HG03565 (cell line): ENCODE measurements around the gene TROAP.
"Not testable (repeated sequence)": the region's sequence is repeated elsewhere in the genome, so short reads cannot be mapped to it uniquely, and the experiment has no call there.

Experiments
- ATAC-seq: cut with Tn5 transposase; IDR thresholded peaks from one replicate; pipeline ENCODE4 v1.9.1; 2021; ENCODE audit warnings: mild to moderate bottlenecking, moderate library complexity; ENCODE audit not compliant: unreplicated experiment

The TROAP gene

DNA sequence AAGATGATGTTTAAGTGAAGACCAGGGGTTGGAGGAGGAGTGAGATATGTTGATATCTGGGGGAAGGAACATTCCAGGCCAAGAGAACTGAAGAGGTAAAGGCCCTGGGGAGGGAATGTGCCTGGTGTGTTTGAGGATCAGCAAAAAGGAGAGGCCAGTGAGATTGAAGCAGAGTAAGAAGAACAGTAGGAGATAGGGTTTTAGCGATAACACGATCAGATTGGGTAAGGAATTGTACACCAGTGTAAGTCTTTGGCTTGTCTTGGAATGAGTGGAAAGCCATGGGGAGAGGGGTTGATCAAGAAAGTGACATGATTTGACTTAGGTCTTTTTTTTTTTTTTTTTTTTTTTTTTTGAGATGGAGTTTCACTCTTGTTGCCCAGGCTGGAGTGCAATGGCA lies 4.8 kb downstream of the TROAP start:
- ATAC-seq = no peak

DNA sequence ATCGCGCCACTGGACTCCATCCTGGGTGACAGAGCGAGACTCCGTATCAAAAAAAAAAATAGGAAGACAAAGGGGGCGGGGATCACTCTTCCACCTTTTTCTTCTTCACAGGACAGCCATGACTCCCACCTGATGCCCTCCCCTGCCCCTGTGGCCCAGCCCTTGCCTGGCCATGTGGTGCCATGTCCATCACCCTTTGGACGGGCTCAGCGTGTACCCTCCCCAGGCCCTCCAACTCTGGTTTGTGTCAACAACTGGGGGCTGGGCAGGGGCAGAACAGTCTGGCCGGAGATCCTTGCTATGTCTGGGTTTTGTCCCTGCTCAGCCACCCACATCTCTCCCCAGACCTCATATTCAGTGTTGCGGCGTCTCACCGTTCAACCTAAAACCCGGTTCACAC lies 5.8 kb downstream of the TROAP start:
- ATAC-seq = no peak

DNA sequence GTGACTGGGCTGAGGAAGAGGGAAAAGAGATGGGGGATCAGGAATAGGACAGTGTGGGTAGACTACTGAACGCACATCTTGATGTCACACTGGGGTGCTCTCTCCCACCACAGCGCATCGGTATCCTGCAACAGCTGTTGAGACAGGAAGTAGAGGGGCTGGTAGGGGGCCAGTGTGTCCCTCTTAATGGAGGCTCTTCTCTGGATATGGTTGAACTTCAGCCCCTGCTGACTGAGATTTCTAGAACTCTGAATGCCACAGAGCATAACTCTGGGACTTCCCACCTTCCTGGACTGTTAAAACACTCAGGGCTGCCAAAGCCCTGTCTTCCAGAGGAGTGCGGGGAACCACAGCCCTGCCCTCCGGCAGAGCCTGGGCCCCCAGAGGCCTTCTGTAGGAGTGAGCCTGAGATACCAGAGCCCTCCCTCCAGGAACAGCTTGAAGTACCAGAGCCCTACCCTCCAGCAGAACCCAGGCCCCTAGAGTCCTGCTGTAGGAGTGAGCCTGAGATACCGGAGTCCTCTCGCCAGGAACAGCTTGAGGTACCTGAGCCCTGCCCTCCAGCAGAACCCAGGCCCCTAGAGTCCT lies 7.1 kb downstream of the TROAP start:
- ATAC-seq = no peak

DNA sequence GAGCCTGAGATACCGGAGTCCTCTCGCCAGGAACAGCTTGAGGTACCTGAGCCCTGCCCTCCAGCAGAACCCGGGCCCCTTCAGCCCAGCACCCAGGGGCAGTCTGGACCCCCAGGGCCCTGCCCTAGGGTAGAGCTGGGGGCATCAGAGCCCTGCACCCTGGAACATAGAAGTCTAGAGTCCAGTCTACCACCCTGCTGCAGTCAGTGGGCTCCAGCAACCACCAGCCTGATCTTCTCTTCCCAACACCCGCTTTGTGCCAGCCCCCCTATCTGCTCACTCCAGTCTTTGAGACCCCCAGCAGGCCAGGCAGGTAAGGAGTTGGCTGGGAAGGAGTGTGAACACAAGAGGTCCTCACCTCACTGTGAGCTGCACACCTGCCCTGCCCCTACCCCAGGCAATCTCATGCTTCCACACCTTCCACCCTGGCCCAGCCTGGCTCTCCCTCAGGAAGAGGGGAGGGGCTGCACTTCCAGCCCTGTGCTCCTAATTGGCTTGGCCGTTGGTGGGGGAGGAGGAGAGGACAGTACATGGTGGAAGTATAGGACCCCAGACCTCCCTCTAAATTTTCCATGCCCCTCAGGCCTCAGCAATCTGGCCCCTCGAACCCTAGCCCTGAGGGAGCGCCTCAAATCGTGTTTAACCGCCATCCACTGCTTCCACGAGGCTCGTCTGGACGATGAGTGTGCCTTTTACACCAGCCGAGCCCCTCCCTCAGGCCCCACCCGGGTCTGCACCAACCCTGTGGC lies 7.8 kb downstream of the TROAP start:
- ATAC-seq = no peak

DNA sequence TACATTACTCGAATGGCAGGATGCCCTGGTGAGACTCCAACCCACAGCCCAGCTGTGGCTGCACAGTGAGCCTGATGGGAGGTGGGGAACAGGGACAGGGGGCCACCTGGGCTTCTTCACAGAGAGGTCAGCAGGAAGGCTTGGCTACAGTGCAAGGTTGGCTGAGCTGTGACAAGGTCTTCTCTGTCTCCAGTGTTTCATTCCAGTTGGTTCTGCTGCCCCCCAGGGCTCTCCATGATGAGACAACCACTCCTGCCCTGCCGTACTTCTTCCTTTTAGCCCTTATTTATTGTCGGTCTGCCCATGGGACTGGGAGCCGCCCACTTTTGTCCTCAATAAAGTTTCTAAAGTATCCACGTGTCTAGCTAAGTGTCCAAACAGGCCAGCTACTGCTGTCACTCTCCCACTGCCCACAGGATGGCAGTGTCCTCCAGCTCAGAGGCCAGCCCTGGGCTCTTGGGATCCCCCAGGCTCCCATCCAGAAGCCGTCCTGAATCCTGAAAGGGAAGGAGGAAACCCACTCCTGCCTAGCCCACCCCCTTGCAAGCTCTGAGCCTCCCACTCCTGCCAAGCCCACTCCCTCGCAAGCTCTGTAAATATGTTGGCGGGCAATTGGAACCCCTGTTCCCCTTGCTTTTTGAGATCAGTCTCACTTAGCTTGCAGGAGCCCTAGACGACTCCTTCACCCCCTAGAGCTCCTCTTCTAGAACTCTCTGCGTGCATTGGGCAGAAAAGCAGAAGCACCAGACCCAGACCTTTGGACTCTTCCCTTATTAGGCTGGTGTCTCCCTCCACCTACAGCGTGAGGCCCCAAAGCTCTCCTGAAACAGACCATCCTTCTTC lies 8.5 kb downstream of the TROAP start:
- no peak for ATAC-seq

DNA sequence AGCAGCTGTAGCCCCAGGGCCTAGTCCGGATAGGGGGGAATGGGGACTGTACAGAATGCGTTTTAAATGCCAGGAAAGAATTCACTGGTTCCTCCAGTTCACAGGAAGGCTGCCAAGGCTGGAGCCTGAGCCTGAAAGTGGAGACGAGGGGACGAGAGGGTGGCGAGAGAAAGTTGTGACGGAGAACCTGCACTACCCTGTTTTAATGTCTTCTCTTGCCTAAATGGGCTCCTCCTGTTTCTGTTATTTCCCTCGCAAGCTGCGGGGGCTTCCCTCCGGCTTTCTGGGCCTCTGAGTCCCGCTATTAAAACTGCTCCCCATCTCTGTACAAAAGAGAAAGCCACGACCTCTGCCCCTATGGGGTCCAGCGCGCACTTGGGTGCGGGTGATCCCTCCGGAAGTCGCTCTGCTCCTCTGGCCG lies 9.4 kb downstream of the TROAP start:
- no peak for ATAC-seq

DNA sequence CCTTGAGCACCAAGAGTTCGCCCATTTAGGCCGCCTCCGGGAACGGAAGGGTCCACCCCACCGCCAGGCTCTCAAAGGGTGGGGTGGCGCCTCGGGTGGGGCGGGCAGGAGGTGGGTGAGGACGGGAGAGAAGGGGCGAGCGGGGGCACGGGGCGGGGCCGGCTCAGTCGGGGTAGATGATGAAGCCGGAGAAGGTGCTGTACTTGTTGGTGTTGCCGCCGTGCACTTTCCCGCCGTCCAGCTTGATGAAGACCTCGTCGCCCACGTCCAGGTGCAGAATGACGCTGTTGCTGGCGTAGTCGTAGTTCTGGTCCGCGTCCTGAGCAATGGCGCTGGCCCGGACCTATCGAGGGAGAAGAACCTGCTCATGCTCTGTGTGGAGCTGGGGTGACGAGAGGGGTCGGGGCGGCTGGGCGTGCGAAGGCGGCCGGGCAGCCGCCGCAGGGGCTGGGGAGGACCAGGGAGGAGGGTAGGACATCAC lies 9.9 kb downstream of the TROAP start:
- no peak for ATAC-seq

DNA sequence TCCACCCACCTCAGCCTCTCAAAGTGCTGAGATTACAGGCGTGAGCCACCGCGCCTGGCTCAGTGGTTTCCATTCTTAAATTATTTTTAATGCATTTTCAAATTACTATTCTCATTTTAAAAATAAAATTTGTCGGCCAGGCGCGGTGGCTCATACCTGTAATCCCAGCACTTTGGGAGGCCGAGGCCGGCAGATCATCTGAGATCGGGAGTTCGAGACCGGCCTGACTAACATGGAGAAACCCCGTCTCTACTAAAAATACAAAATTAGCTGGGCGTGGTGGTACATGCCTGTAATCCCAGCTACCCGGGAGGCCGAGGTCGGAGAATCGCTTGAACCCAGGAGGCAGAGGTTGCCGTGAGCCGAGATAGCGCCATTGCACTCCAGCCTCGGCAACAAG lies 10.7 kb downstream of the TROAP start:
- not testable (repeated sequence) for ATAC-seq

DNA sequence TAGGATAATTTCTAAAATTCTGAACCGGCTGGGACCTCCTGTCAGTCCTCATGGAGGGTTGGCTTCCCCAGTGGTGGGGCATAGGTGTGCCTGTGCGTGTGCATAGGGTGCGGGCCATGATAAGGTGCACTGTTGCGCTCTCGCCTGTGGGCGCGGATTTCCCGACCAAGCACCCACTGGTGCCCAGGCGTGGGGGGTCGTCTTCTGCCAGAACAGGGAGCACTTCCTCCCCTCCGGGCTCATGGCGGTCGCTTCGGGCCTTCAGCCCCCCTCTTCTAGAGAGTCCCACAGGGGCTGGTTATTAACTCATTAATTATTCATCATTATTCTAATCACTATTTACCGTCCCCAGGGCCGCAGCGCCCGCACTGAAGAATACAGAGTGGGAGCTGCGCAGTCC lies 11.2 kb downstream of the TROAP start:
- ATAC-seq = no peak

DNA sequence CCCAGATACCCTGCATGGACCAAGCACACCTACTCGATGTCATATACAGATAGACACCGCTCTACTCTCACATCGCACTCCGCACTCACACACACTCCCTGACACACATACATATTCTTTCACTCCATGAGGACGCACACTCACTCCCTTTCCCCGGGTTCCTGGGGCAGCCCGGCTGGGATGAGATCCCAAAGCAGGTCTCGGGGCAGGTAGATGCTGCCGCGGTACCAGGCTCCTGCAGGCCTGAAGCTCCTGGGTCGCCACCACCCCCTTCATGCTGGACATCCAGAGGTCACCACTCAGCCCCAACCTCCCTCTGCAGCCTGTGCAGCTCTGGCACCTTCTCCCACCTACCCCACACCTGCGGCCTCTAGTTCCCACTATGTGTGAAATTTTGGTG lies 11.6 kb downstream of the TROAP start:
- no peak for ATAC-seq

DNA sequence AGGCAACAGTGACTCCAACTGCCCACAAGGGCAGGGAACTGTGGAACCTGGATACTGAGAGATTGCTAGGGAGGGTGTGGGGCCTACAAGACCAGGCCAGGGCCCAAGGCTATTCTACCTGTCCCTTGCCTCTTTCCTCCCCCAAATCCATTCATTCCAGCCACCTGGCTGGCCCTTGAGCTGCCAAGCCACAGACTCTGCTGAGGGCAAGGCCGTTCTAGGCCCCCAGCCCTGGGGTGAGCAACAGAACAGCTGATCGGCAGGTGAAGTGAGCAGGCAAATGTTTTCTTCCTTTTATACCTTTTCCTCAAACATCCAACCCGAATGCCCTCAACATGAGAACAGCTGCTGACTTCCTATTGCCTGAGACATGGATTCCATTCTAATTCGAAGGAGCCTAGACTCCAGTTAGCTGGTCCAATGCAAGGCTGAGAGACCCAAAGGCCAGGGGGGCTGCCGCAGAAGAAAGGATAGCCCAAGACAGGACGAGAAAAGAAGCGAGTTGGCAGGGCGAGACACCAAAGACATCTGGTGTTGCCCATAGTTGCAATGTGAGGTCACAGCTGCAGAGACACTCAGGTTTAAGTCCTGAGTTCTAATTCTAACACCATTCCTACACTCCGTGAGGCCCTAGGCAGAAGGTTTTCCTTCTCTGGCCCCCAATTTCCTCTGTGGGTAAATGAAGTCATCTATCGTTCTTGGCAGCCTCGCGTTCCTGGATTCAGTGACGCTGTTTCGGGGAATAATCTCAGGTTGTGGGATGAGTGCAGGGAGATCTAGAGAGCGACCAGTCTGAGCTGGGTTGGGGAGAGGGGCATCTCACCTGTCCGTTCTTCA lies 12.3 kb downstream of the TROAP start:
- ATAC-seq = no peak

DNA sequence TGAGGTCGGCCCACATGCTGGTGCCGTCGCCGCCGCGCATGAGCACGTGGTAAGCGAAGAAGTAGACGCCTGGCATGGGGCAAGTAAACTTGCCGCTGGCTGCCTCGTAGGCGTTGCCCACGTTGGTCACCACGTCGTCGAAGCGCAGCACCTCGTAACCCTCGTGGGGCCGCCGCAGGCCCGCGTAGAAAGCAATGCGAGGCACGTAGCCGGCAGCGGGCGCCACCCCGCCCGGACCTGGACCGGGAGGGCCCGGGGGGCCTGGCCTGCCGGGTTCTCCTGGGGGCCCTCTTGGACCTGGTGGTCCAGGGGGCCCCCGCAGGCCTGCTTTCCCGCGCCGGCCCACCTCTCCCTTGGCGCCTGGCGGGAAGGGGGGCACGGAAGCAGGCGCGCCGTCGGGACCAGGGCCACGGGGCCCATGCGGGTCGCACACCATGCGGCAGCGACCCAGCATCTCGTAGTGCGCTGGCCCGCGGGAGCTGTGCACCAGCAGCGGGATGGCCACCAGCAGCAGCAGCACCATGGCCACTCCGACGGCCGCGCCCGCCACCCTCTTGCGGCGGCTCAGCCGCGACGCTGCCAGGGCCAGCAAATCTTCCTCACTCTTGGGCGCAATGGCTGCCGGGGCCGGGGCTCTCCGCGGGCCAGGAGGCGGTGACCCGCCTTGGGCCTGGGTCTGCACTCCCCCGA lies 13.0 kb downstream of the TROAP start:
- ATAC-seq = no peak

DNA sequence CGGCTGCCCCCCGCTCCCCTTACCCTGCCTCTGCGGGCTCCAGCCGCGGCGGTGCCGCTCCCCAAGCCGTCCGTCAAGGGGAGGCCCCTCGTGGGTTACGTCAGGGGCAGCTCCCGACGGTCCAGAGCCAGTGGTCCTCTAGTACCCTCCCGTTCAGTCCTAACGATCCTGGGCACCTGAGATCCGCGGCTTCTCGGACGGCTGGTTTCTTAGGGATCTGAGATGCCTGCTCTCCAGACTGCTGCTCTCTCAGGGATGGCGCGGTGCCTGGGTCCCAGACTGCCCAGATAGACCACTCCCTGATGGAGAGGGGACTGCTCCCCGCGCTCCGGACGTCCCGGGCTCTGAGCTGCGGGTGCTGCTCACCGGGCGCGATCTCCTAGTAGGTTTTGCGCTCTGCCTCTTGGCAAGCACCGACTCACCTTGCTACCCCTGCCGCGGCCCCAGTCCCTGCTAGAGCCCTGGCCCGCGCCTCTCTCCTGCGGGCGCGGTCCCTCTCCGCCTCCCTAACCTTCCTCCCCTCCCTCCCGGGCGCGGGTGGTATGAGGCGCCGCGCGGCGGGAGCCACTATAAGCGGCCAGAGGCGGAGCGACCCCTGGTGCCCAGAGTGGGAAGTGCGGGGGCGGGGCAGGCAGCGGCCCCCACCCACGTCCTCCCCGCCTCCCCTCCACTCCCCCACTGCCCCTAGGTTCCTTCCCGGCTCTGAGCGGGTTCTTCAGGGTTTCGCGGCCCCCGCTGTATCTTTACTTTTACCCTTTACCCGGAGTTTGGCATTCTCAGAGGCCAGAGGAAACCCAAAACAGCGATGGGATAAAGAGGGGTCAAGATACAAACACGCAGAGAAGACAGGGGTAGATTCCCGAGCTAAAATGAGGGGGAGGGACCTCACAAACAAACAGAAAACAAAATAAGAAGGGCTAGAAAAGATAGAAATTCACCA lies 13.9 kb downstream of the TROAP start, which contains the start of gene C1QL4:
C1QL4 (minus strand) TSS at position 544 of the 940 bp plus-strand sequence. CDS start 711 bp downstream, outside the sequence.
- peak; percentile 51 for ATAC-seq

DNA sequence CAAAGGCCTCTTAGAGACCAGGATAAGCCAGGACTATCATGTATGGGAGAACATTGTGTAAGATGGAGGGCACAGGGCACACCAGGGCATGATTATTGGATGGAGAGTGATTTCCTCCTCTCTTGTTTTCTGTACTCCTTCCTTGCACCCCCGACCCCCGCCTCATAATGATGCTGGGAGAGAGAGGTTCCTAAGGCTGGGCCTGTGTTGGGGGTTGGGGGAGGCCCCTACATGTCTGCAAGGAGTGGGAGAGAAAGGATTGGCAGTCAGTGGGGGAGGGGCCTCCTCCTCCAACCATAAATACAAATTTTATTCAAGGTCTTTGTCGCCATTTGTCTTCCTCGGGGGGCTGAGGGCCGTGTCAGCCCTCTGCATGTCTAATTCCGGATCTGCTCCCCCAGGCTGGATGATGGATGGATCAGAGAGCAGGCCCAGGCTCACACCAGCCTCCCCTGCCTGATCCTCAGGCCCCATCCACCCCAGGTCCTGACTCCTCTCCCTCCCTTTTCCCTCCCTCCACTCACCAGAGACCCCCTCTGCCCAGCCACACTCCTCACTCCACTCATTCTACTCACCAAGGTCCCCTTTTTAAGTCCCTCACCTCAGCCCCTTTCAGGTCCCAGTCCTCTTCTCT lies 15.9 kb downstream of the TROAP start:
- ATAC-seq = no peak

DNA sequence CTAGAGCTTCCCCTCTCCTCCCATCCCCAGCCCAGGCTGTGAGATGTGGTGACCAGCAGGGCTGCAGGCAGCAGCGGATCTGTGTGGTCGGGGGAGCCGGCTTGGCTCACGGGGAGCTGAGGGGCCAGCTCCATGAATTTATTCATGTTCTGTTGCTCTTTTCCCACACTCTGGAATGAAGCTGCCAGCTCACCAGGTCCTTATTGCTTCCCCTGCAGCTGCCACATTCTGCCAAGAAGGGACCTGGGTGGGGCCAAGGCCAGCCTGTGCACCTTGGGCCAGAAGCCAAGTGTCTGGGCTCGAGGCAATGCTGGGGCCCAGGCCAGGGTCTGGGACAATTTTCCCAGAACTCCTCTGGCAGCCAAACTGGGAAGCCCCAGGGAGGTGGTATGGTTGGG lies 16.4 kb downstream of the TROAP start:
- ATAC-seq = no peak

DNA sequence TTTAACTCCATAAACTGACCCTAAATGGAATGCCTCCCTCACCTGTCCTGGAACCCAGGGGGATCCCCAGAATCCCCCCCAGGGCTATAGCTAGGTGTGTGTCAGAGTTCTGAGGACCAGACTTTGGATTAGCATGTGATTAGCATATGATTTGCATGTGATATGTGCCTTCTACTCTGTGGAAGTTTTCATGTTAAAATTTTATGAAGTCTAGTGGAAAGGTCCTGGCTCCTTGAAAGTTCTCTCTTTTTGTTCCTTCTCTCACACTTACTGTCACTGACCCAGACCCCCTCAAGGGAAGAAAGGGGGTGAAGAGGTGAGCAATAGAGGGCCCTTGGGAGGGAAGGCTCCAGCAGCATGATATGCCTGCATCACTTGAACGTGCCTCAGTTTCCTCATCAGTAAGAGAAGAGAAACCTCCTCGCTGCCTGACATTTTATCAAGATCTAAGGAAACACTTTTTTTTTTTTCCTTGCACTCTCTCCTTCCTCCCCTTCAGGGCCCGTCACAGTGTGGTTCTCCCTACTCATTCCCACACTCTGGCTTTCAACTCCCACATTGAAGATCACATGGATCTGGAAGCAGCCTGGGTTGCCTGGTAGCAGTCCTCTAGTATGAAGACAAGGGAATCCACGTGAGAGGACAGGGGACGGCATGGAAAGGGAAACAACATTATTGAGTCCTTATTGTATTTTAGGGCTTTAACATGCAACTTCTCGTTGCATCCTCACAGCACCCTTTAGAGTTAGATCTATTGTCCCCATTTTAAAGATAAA lies 17.2 kb downstream of the TROAP start:
- ATAC-seq = no peak

DNA sequence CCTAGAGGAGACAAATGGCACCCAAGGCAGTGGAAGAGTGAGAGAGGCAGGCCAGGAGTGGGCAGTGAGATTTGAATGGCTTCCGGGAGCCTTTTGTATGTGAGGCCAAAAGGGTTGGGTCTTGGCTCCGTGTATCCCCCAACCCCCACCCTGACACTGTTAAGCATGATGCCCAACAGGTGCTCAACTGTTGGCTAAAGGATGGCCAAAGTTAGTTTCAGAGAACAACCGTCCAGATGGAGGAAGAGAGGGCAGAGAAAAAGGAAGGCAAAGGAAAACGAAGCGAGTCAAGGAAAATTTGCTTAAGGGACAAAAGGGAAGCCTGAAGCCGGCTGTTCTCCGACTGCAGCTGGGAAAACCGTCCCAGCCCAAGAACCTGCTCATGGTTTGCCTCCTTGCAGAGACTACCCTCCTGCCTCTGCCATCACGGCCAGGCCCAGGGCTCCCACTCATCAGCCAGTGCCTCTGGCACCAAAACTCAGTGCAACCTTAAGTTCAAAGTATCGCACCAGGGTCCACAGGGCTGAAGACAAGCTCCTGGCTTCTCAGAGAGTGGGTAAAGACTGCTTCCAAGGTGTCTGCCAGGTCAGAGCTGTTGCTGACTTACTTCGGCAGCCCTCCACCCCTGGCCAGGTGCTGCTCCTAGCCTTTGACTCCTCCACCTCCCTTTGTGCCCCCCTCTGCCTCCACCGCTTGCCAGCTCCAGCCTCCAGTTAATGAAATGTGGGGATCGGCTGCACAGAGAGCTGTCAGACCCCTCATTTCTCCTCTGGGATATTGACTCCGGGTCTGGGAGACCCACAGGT lies 18.1 kb downstream of the TROAP start:
- ATAC-seq = no peak
